Effector memory CD4-positive, alpha-beta T cell (primary cell): ENCODE results near the gene GRID2.

Experiments used
- DNase-seq, 3 donors: peaks; one replicate each; pipeline ENCODE4 v3.0.0-alpha.2; 2020
- H3K27ac ChIP-seq: 2 replicates; pipeline ENCODE4 v1.7.0; 2013; ENCODE audit warnings: mild to moderate bottlenecking, low read length, moderate library complexity; ENCODE audit not compliant: insufficient read depth, poor library complexity, severe bottlenecking
- H3K27me3 ChIP-seq: replicated peaks from 2 replicates; pipeline ENCODE4 v1.7.0; 2013; ENCODE audit warnings: mild to moderate bottlenecking, low read length; ENCODE audit not compliant: insufficient read depth, control insufficient read depth, poor library complexity, severe bottlenecking
- H3K36me3 ChIP-seq: 2 replicates; pipeline ENCODE4 v1.7.0; 2013; ENCODE audit warnings: mild to moderate bottlenecking, low read length, moderate library complexity; ENCODE audit not compliant: control insufficient read depth, insufficient read depth
- H3K4me1 ChIP-seq: 2 replicates; pipeline ENCODE4 v1.7.0; 2013; ENCODE audit warnings: low read length, mild to moderate bottlenecking; ENCODE audit not compliant: control insufficient read depth, insufficient read depth, poor library complexity, severe bottlenecking
- H3K4me3 ChIP-seq: 2 replicates; pipeline ENCODE4 v1.7.0; 2013; ENCODE audit warnings: low read length, low read depth, mild to moderate bottlenecking; ENCODE audit not compliant: insufficient read depth, poor library complexity, severe bottlenecking
- H3K9me3 ChIP-seq: 2 replicates; pipeline ENCODE4 v1.7.0; 2013; ENCODE audit warnings: mild to moderate bottlenecking, low read length, moderate library complexity; ENCODE audit not compliant: control insufficient read depth

Gene GRID2

DNA sequence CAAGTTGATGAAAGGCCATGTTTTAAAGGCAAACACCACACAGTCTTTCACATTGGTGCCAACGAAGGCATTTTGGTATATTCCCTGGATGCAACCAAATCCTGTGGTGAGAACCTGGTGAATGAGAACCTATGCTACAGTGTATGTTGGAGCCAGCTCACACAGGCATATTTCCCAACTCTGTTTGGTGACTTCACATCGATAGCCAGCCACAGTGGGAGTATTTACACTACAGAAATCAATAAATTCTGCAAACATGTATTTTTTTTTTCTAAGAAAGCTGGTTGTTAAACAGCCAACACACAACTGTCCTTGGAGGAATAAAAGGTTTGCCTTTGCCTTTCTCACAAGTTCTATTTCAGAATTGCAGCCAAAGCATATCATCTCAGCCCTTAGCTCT lies 691.0 kb downstream of the GRID2 start:
- no peaks in the 10 kb centered on the region for H3K9me3 ChIP-seq
- no peaks in the 10 kb centered on the region for H3K36me3 ChIP-seq
- no peak for DNase-seq
- H3K4me3 ChIP-seq, result no peak overlapping the region
- H3K27ac ChIP-seq, result no peak overlapping the region
- H3K4me1 ChIP-seq, result no peaks in the 10 kb centered on the region
- no peaks in the 10 kb centered on the region for H3K27me3 ChIP-seq

DNA sequence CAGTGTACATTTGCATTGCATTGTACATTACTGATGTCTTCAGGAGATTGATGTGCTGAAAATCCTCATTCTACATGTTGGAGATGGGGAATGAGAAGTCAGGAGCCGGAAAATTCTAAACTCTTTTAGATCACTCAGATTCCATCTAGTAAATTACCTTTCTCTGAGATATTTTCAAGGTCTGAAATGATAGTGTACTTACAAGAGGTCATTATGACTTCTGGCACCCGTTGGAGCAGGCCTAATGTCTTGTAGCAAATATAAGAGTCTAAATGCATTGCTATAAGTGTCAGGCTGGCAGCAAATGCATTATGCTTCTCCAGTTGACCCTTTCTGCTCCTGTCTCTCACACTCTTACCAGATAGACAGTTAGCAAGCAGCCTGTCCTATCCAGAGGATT lies 692.8 kb downstream of the GRID2 start:
- Histone ChIP-seq H3K4me1 (no peaks in the 10 kb centered on the region), H3K27me3 (no peaks in the 10 kb centered on the region), H3K27ac (no peak overlapping the region), H3K4me3 (no peak overlapping the region), H3K36me3 (no peaks in the 10 kb centered on the region), H3K9me3 (no peaks in the 10 kb centered on the region)
- no peak for DNase-seq

DNA sequence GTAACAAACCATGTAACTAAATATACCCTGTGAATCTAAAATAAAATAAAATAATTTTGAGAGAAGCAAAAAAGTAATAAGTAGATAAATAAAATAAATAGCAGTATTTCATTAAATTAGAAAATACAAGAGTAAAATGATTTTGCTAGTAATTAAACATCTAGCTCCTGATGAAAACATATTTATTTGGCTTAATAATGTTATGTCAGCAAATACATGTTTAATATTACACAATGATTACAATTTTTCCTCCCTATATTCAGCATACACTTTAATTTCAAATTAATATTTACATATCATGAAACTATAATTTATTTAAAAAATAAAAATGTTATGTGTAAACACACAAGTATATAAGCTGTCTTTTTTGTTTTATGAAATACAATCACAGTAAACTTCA lies 697.1 kb downstream of the GRID2 start:
- no peaks in the 10 kb centered on the region for H3K4me1 ChIP-seq
- no peak for DNase-seq
- H3K36me3 ChIP-seq, result no peaks in the 10 kb centered on the region
- no peak overlapping the region for H3K27ac ChIP-seq
- no peaks in the 10 kb centered on the region for H3K27me3 ChIP-seq
- H3K4me3 ChIP-seq, result no peak overlapping the region
- no peaks in the 10 kb centered on the region for H3K9me3 ChIP-seq

DNA sequence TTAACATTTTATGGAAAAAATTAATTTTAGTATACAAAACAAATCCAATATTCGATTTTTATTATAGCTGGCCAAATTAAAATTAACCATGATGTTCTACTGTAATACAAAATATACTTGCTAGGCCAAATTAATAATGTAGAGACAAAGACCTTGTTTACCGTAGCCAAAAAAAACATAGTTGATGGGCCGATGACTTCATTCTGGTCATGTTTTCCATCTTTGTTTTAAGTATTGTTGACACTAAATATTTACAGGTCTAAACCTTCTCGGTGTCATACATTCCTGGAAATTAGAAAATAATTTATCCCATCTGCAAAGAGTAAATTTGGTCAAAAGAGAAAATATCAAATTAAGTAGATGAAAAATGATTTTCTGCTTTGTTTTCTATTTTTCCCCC lies 698.5 kb downstream of the GRID2 start:
- Histone ChIP-seq H3K36me3 (no peaks in the 10 kb centered on the region), H3K27me3 (no peaks in the 10 kb centered on the region), H3K9me3 (no peaks in the 10 kb centered on the region), H3K4me1 (no peaks in the 10 kb centered on the region), H3K27ac (no peak overlapping the region), H3K4me3 (no peak overlapping the region)
- DNase-seq, result no peak

DNA sequence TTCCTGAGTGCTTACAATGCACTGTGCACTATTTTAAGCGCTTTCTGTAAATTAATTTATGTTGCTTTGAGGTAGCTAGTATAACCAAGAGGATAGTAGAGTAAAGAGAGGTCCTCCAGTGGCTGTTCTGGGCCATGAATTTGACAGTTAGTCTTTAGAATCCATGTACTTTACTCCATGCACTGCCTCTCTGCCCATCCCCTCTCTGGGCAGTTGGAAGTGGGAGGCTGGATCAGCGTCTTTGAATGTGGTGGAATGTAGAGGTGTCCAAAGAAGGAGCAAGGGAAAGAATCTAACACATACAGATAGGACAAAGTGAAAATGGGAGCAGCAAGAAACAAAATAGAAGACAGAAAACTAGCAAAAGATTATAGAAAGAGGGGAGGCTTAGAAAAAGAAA lies 712.6 kb downstream of the GRID2 start:
- DNase-seq, result no peak
- Histone ChIP-seq H3K4me1 (no peaks in the 10 kb centered on the region), H3K4me3 (no peak overlapping the region), H3K27ac (no peak overlapping the region), H3K36me3 (no peaks in the 10 kb centered on the region), H3K9me3 (no peaks in the 10 kb centered on the region), H3K27me3 (no peaks in the 10 kb centered on the region)

DNA sequence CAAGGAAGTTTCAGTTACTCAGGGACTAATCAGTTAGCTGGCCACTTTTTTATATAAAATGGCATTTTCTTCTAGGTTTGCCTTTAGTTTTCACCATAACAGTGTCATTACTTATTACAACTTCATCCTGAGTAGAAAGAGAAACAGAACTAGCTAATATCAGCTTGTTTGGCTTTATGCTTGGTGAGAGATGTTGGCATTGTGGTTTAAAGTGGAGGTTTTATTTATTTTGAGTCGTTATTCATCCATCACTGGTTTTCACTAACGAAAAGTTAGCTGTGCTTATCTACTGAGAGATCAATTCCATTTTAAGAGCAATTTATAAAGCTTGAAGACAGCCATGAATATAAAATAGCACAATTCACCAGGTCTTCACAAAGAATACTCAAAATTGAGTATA lies 714.5 kb downstream of the GRID2 start:
- no peak for DNase-seq
- no peak overlapping the region for H3K27ac ChIP-seq
- no peaks in the 10 kb centered on the region for H3K9me3 ChIP-seq
- H3K36me3 ChIP-seq, result no peaks in the 10 kb centered on the region
- H3K4me1 ChIP-seq, result no peaks in the 10 kb centered on the region
- no peaks in the 10 kb centered on the region for H3K27me3 ChIP-seq
- H3K4me3 ChIP-seq, result no peak overlapping the region

DNA sequence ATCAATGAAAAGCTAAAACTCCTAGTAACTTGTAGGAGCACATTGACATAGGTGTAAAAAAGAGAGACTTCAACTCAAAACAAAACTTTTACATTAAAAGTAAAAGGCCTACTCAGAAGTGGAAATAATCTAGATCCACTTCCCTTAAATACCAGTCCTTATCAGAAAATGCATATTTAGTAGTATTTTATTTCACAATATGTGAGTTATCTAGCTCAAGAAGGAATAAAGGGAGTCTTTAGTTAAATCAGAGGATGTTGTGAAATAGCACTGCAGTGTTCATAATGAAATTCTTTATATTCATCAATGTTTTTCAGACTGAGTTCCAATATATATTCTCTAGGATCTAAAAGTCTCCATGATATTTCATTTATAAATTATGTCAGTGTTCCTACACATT lies 715.0 kb downstream of the GRID2 start:
- no peaks in the 10 kb centered on the region for H3K9me3 ChIP-seq
- no peaks in the 10 kb centered on the region for H3K27me3 ChIP-seq
- no peak overlapping the region for H3K4me3 ChIP-seq
- H3K27ac ChIP-seq, result no peak overlapping the region
- H3K4me1 ChIP-seq, result no peaks in the 10 kb centered on the region
- no peak for DNase-seq
- no peaks in the 10 kb centered on the region for H3K36me3 ChIP-seq

DNA sequence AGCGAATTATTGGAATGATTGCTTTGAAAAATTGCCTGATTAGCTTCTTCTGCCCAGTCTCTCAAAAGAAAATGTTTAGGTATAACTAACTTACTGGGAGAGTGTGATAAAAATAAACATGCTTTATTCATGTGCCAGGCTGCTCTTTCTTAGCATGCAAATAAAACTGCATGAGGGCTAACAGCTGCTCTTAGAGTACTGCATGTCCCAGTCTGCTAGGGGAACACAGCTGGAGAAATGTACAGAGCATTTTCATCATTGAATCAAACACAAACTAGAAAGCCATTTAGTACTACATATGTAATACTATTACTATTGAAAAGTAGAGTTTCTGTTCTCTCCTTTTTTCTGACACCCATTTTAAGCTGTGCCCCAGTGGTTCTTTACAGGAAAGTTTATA lies 726.0 kb downstream of the GRID2 start:
- no peaks in the 10 kb centered on the region for H3K27me3 ChIP-seq
- no peak overlapping the region for H3K27ac ChIP-seq
- H3K9me3 ChIP-seq, result no peaks in the 10 kb centered on the region
- H3K4me1 ChIP-seq, result no peaks in the 10 kb centered on the region
- no peak overlapping the region for H3K4me3 ChIP-seq
- DNase-seq, result no peak
- no peaks in the 10 kb centered on the region for H3K36me3 ChIP-seq

DNA sequence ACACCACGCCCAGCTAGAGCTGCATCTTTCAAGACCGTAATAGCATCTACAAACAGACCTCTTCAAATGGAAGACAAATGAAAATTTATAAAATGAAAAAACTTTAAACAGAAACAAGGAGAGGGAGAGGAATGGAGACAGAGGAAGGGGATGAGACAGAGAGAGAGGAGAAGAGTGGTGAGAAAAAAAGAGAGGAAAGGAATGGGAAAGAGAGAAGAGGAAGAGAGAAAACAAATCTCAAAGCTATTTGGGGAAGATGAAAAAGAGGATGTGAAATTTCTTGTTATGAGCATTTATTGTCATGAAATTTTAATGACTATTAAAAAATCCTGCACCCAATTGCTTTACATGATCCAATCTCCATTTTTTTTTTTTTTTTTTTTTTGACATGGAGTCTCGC lies 726.9 kb downstream of the GRID2 start:
- Histone ChIP-seq H3K36me3 (no peaks in the 10 kb centered on the region), H3K9me3 (no peaks in the 10 kb centered on the region), H3K4me1 (no peaks in the 10 kb centered on the region), H3K4me3 (no peak overlapping the region), H3K27ac (no peak overlapping the region), H3K27me3 (no peaks in the 10 kb centered on the region)
- DNase-seq, result no peak

DNA sequence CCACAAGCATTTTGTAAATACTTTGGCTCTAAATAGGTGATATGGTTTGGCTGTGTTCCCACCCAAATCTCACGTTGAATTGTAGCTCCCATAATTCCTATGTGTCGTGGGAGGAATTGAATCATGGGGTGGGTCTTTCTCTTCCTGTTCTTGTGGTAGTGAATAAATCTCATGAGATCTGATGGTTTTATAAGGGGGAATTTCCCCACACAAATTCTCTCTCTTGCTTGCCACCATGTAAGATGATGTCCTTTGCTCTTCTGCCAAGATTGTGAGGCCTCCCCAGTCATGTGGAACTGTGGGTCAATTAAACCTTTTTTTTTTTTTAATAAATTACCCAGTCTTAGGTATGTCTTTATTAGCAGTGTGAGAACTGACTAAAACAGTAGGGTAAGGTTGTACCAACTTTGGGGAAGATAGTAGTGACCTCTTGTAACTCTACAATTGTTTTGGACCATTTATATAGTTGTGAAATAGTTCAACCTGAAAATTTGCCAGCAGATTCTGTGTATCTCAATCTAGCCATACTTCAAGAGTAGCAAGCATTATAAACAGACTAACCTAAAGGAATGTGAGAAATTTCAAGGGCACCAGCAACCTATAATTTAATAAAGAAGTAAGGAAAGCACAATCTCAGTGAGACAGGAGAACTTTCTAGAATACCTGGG lies 727.8 kb downstream of the GRID2 start:
- DNase-seq, result no peak
- Histone ChIP-seq H3K4me1 (no peaks in the 10 kb centered on the region), H3K36me3 (no peaks in the 10 kb centered on the region), H3K9me3 (no peaks in the 10 kb centered on the region), H3K27me3 (no peaks in the 10 kb centered on the region), H3K4me3 (no peak overlapping the region), H3K27ac (no peak overlapping the region)
